A673 (cell line): Measurements from ENCODE around the gene TRPM2. TPM values are rescaled to one million over a fixed set of nuclear protein-coding genes. Genes with fewer than 3 reads are reported as not detected.

Experiments
- BruUV-seq: library from RNA; stranded (reverse); fragments of 400-500 nt; replicated peaks from 2 replicates; lab custom pipeline; 2021; lab: Mats Ljungman, UMichigan
- CTCF ChIA-PET: fragments of 300-600 bp; sonication (Branson Sonifier 250); formaldehyde crosslinking; loops from one replicate; lab custom pipeline; 2022; ENCODE audit warnings: antibody characterized with exemption; lab: Charles Lee
- POLR2A ChIA-PET: fragments of 300-600 bp; sonication (Branson Sonifier 250); formaldehyde crosslinking; loops from one replicate; lab custom pipeline; 2022; ENCODE audit warnings: antibody characterized with exemption; ENCODE audit not compliant: low non-redundant PET; lab: Charles Lee
- DNase-seq: peaks from one replicate; pipeline ENCODE4 v3.0.0-alpha.2; 2015; ENCODE audit warnings: low spot score
- H3K27ac ChIP-seq: fragments of 200-600 bp; sonication (generic); 2 replicates; pipeline ENCODE4 v1.5.1; 2016; ENCODE audit warnings: mixed run types, low read depth, mild to moderate bottlenecking, mixed read lengths, antibody characterized with exemption, low read length; ENCODE audit not compliant: poor library complexity, severe bottlenecking
- H3K27me3 ChIP-seq: fragments of 200-600 bp; sonication (generic); replicated peaks from 2 replicates; pipeline ENCODE4 v1.6.1; 2017; ENCODE audit warnings: mixed run types, low read depth, mild to moderate bottlenecking, mixed read lengths, antibody characterized with exemption, low read length; ENCODE audit not compliant: insufficient read depth, poor library complexity
- H3K36me3 ChIP-seq: fragments of 200-600 bp; sonication (generic); 2 replicates; pipeline ENCODE4 v1.6.1; 2016; ENCODE audit warnings: mixed run types, mild to moderate bottlenecking, mixed read lengths, antibody characterized with exemption, low read length; ENCODE audit not compliant: insufficient read depth, poor library complexity, severe bottlenecking
- H3K4me1 ChIP-seq: fragments of 200-600 bp; sonication (generic); 2 replicates; pipeline ENCODE4 v1.6.1; 2017; ENCODE audit warnings: mixed run types, mild to moderate bottlenecking, mixed read lengths, antibody characterized with exemption, low read length; ENCODE audit not compliant: insufficient read depth, poor library complexity, severe bottlenecking
- H3K4me3 ChIP-seq: fragments of 200-600 bp; sonication (generic); 2 replicates; pipeline ENCODE4 v1.5.1; 2016; ENCODE audit warnings: low read depth, mixed run types, mild to moderate bottlenecking, mixed read lengths, low read length; ENCODE audit not compliant: poor library complexity, severe bottlenecking
- H3K9me3 ChIP-seq: fragments of 200-600 bp; sonication (generic); 2 replicates; pipeline ENCODE4 v1.6.1; 2016; ENCODE audit warnings: mixed run types, low read depth, mild to moderate bottlenecking, mixed read lengths, antibody characterized with exemption, low read length; ENCODE audit not compliant: poor library complexity, severe bottlenecking
- CTCF ChIP-seq: fragments of 300-800, 200-600 bp; sonication (generic); conservative IDR thresholded peaks from 2 replicates; pipeline ENCODE4 v1.5.1; 2017; ENCODE audit warnings: low read depth, mild to moderate bottlenecking, antibody characterized with exemption, low read length, moderate library complexity, mixed read lengths
- EZH2 ChIP-seq: fragments of 200-600 bp; sonication (generic); IDR thresholded peaks from 2 replicates; pipeline ENCODE4 v1.6.1; 2017; ENCODE audit warnings: borderline replicate concordance, low read depth, mild to moderate bottlenecking, mixed read lengths, antibody characterized with exemption, low read length; ENCODE audit not compliant: poor library complexity, severe bottlenecking
- intact Hi-C: fragments of 100-400 bp; cut with micrococcal nuclease; formaldehyde crosslinking; loops from one replicate; pipeline ENCODE4 v1.10.0; 2022; ENCODE audit not compliant: unreplicated experiment
- total RNA-seq: library from RNA; stranded (reverse); gene quantifications from 2 replicates; pipeline ENCODE4 v1.2.3, GENCODE V29; 2021

Gene TRPM2
- total RNA-seq, 1 experiment from 2014 or later: 0.21 TPM

DNA sequence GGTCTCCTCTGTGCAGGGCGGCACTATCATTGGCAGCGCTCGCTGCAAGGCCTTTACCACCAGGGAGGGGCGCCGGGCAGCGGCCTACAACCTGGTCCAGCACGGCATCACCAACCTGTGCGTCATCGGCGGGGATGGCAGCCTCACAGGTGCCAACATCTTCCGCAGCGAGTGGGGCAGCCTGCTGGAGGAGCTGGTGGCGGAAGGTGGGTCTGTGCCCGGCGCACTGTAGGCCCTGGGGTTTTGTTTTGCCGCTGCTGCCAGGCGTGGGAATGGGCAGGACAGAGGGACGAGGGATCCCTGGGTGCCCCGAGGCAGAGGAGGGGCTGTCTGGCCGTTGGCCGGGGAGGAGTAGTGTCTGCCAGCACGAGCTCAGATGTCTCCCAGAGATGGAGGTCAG, 41.3 kb upstream of the TRPM2 start:
- intact Hi-C loops: no loop called here
- H3K27ac ChIP-seq: no peak overlapping the region
- no peaks in the 10 kb centered on the region for H3K9me3 ChIP-seq
- no peak for DNase-seq
- TF ChIP-seq CTCF (no peak), EZH2 (no peak)
- no peaks in the 10 kb centered on the region for H3K27me3 ChIP-seq
- H3K4me3 ChIP-seq: no peak overlapping the region
- no peaks in the 10 kb centered on the region for H3K4me1 ChIP-seq
- CTCF ChIA-PET: no interaction called here
- POLR2A ChIA-PET: no interaction called here
- H3K36me3 ChIP-seq: peaks cover 12% of the 10 kb centered on the region
- BruUV-seq: no TSS peak

DNA sequence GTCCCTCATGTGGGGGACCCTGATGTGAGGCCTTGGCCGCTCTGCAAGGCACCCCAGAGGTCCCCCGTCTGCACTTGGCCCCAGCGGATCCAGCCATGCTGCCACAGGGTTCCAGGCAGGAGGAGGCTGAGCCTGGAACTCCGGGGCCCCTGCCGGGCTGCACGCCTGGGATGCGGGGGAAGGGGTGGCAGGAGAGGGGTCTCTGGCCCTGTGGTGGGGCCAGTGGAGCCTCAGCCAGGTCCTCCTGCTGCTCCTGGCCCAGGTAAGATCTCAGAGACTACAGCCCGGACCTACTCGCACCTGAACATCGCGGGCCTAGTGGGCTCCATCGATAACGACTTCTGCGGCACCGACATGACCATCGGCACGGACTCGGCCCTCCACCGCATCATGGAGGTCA, 40.7 kb upstream of the TRPM2 start:
- H3K4me3 ChIP-seq: no peak overlapping the region
- no TSS peak for BruUV-seq
- no peaks in the 10 kb centered on the region for H3K4me1 ChIP-seq
- no peak for DNase-seq
- no peak for TF ChIP-seq EZH2
- TF ChIP-seq CTCF: no peak
- no peaks in the 10 kb centered on the region for H3K9me3 ChIP-seq
- POLR2A ChIA-PET: no interaction called here
- H3K27ac ChIP-seq: no peak overlapping the region
- H3K36me3 ChIP-seq: peaks cover 12% of the 10 kb centered on the region
- intact Hi-C loops: no loop called here
- CTCF ChIA-PET: no interaction called here
- no peaks in the 10 kb centered on the region for H3K27me3 ChIP-seq

DNA sequence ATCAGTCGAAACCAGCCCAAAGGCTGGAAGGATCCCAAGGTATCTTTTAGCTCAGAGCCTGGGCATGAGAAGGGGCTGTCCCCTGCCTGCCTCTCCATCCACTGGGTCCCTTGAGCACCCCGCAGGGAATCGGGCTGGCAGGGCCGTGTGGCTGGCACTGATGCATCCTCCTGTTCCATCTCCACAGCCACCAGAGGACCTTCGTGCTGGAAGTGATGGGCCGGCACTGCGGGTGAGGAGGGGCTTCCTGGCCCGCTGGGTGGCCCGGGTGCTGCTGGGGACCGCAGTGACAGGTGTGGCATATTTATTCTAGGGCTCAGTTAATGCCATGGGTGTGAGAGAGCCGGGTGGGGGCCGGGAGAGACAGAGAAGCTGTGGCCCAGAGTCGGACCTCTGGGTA, 40.0 kb upstream of the TRPM2 start:
- ChIA-PET CTCF (no interaction called here), POLR2A (no interaction called here)
- peaks cover 12% of the 10 kb centered on the region for H3K36me3 ChIP-seq
- no peak overlapping the region for H3K27ac ChIP-seq
- no peaks in the 10 kb centered on the region for H3K9me3 ChIP-seq
- intact Hi-C loops: no loop called here
- no peaks in the 10 kb centered on the region for H3K4me1 ChIP-seq
- no peak for DNase-seq
- H3K27me3 ChIP-seq: no peaks in the 10 kb centered on the region
- no TSS peak for BruUV-seq
- no peak overlapping the region for H3K4me3 ChIP-seq
- no peak for TF ChIP-seq CTCF
- no peak for TF ChIP-seq EZH2
